Keratinocyte (primary cell): ENCODE measurements around the gene BRIP1. TPM values are rescaled to one million over a fixed set of nuclear protein-coding genes. Genes with fewer than 3 reads are reported as not detected.

Experiments used
- DNase-seq: peaks from one replicate; pipeline ENCODE4 v3.0.0-alpha.2; 2011; ENCODE audit warnings: low read depth, missing footprints, low spot score
- FAIRE-seq: peaks from 2 replicates; lab custom pipeline; 2011; peaks lifted over from hg19 to GRCh38; lab: Jason Lieb, UNC
- H2AFZ ChIP-seq: 2 replicates; pipeline ENCODE4 v1.6.0; 2012; ENCODE audit warnings: low read length, control low read depth, inconsistent platforms; ENCODE audit not compliant: control insufficient read depth
- H3K27ac ChIP-seq: 2 replicates; pipeline ENCODE4 v1.5.1; 2011; ENCODE audit warnings: low read length; ENCODE audit not compliant: control insufficient read depth, insufficient read depth
- H3K27me3 ChIP-seq: 3 replicates; pipeline ENCODE4 v1.6.0; 2011; ENCODE audit warnings: low read length; ENCODE audit not compliant: control insufficient read depth, insufficient read depth; ENCODE audit errors: extremely low read depth
- H3K36me3 ChIP-seq, 2 experiments: 2 replicates in 1 of 2; 3 replicates in 1 of 2; pipeline ENCODE4 v1.5.1; 2011; ENCODE audit warnings: low read length in 2 of 2, mild to moderate bottlenecking in 1 of 2; ENCODE audit not compliant: control insufficient read depth in 2 of 2, insufficient read depth in 2 of 2; ENCODE audit errors: extremely low read depth in 1 of 2
- H3K4me1 ChIP-seq: 3 replicates; pipeline ENCODE4 v1.5.1; 2011; ENCODE audit warnings: low read length; ENCODE audit not compliant: control insufficient read depth, insufficient read depth; ENCODE audit errors: extremely low read depth
- H3K4me2 ChIP-seq: 3 replicates; pipeline ENCODE4 v1.6.0; 2011; ENCODE audit warnings: low read depth, low read length; ENCODE audit not compliant: control insufficient read depth, insufficient read depth; ENCODE audit errors: extremely low read depth
- H3K4me3 ChIP-seq, 3 experiments: fragments of 200-600 bp in 1 of 3; sonication (generic) in 1 of 3; 2 replicates in 2 of 3; 3 replicates in 1 of 3; pipeline ENCODE4 v1.5.1; 2011 to 2016; ENCODE audit warnings: low read length in 3 of 3, mild to moderate bottlenecking in 3 of 3, control low read depth in 2 of 3, inconsistent platforms in 1 of 3, low read depth in 1 of 3, mixed read lengths in 1 of 3, mixed run types in 1 of 3, moderate library complexity in 1 of 3; ENCODE audit not compliant: control insufficient read depth in 2 of 3, insufficient read depth in 2 of 3; ENCODE audit errors: extremely low read depth in 1 of 3
- H3K79me2 ChIP-seq: 2 replicates; pipeline ENCODE4 v1.6.0; 2012; ENCODE audit warnings: low read length; ENCODE audit not compliant: control insufficient read depth, insufficient read depth
- H3K9ac ChIP-seq: 3 replicates; pipeline ENCODE4 v1.6.0; 2011; ENCODE audit warnings: low read length; ENCODE audit not compliant: control insufficient read depth, insufficient read depth; ENCODE audit errors: extremely low read depth
- H3K9me1 ChIP-seq: 3 replicates; pipeline ENCODE4 v1.6.0; 2011; ENCODE audit warnings: low read length; ENCODE audit not compliant: control insufficient read depth, insufficient read depth; ENCODE audit errors: extremely low read depth
- H3K9me3 ChIP-seq: 2 replicates; pipeline ENCODE4 v1.5.1; 2012; ENCODE audit warnings: low read depth, low read length; ENCODE audit not compliant: control insufficient read depth
- H4K20me1 ChIP-seq: 3 replicates; pipeline ENCODE4 v1.6.0; 2011; ENCODE audit warnings: low read length; ENCODE audit not compliant: control insufficient read depth, insufficient read depth; ENCODE audit errors: extremely low read depth
- EZH2 ChIP-seq: IDR thresholded peaks from one replicate; pipeline ENCODE4 v1.6.1; 2012; ENCODE audit warnings: inconsistent platforms, mild to moderate bottlenecking, low read length, moderate library complexity
- dilution Hi-C: fragments of 300-500 bp; cut with MboI; formaldehyde crosslinking; loops from one replicate; pipeline ENCODE4 v1.7.0; 2020; ENCODE audit warnings: low sequenced_read_pairs; ENCODE audit not compliant: extremely low pct_ligation_motif_present
- polyA plus RNA-seq, 5 experiments: library from polyadenylated mRNA; depleted of rRNA in 3 of 5; stranded (reverse) in 3 of 5; stranded (forward) in 1 of 5; unstranded in 1 of 5; fragments of >200 nt; gene quantifications; 1 replicate in 1 of 5; 2 replicates in 3 of 5; 3 replicates in 1 of 5; pipeline versions ENCODE4 v1.2.1 to v1.2.3, GENCODE V29; 2011 to 2012; ENCODE audit warnings: missing spikeins in 2 of 5, low read depth in 1 of 5, low replicate concordance in 1 of 5
- TF ChIP-seq, protein P1 (sequence below), 3 experiments: IDR thresholded peaks in 1 of 3; conservative IDR thresholded peaks in 1 of 3; optimal IDR thresholded peaks in 1 of 3; 2 replicates in 2 of 3; 3 replicates in 1 of 3; pipeline versions ENCODE3 to v1.5.1; 2011; ENCODE audit warnings: low read length in 3 of 3, mild to moderate bottlenecking in 3 of 3, moderate library complexity in 2 of 3, control low read depth in 1 of 3, inconsistent platforms in 1 of 3; ENCODE audit not compliant: insufficient read depth in 2 of 3; ENCODE audit errors: extremely low read depth in 1 of 3

The BRIP1 gene
- polyA plus RNA-seq, 1 donor (not counting 4 experiments of a cell fraction or from before 2014, with no cell fraction given): 4.0 TPM

GRCh38 chr17:61658183-61658582 is 205.1 kb downstream of the BRIP1 start:
- TF ChIP-seq EZH2: no peak
- TF ChIP-seq, protein P1, sequence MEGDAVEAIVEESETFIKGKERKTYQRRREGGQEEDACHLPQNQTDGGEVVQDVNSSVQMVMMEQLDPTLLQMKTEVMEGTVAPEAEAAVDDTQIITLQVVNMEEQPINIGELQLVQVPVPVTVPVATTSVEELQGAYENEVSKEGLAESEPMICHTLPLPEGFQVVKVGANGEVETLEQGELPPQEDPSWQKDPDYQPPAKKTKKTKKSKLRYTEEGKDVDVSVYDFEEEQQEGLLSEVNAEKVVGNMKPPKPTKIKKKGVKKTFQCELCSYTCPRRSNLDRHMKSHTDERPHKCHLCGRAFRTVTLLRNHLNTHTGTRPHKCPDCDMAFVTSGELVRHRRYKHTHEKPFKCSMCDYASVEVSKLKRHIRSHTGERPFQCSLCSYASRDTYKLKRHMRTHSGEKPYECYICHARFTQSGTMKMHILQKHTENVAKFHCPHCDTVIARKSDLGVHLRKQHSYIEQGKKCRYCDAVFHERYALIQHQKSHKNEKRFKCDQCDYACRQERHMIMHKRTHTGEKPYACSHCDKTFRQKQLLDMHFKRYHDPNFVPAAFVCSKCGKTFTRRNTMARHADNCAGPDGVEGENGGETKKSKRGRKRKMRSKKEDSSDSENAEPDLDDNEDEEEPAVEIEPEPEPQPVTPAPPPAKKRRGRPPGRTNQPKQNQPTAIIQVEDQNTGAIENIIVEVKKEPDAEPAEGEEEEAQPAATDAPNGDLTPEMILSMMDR (optimal IDR thresholded peaks at IDR 0.05 in 1 of 3, IDR thresholded peaks at IDR 0.05 in 1 of 3, conservative IDR thresholded peaks at IDR 0.05 in 1 of 3; ENCODE audit: extremely low read depth in 1 of 3, insufficient read depth in 2 of 3, low read length in 3 of 3): no peak
- Histone ChIP-seq H3K79me2 (no peaks in the 10 kb centered on the region), H3K4me1 (no peaks in the 10 kb centered on the region), H3K9me1 (no peaks in the 10 kb centered on the region), H3K36me3 (no peaks in the 10 kb centered on the region), H2AFZ (no peak overlapping the region), H3K27me3 (peaks cover 2% of the 10 kb centered on the region), H3K27ac (no peak overlapping the region), H3K9ac (no peak overlapping the region), H3K9me3 (no peaks in the 10 kb centered on the region), H3K4me2 (no peak overlapping the region), H4K20me1 (no peaks in the 10 kb centered on the region), H3K4me3 (no peak overlapping the region)
- no peak for FAIRE-seq
- dilution Hi-C loops: no loop called here
- no peak for DNase-seq

DNA sequence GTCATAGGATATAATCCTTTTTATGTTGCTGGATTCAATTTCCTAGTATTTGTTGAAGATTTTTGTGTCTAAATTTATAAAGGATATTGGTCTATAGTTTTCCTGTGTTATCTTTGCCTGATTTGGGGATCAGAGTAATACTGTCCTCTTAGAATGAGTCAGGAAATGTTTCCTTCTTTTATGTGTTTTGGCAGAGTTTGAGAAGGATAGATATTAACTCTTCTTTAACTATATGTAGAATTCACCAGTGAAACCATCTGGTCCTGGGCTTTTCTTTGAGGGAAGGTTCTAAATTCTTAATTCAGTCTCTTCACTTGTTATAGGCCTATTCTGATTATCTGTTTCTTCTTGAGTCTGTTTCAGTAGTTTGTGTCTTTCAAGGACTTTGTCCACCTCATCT is 206.0 kb downstream of the BRIP1 start:
- no peaks in the 10 kb centered on the region for H3K9me1 ChIP-seq
- no peaks in the 10 kb centered on the region for H3K36me3 ChIP-seq
- H3K27ac ChIP-seq: no peak overlapping the region
- no peaks in the 10 kb centered on the region for H4K20me1 ChIP-seq
- DNase-seq (no peak), FAIRE-seq (no peak)
- no peaks in the 10 kb centered on the region for H3K9me3 ChIP-seq
- no peak for TF ChIP-seq EZH2
- TF ChIP-seq, protein P1 (optimal IDR thresholded peaks at IDR 0.05 in 1 of 3, IDR thresholded peaks at IDR 0.05 in 1 of 3, conservative IDR thresholded peaks at IDR 0.05 in 1 of 3; ENCODE audit: extremely low read depth in 1 of 3, insufficient read depth in 2 of 3, low read length in 3 of 3): no peak
- no peak overlapping the region for H3K4me3 ChIP-seq
- H2AFZ ChIP-seq: no peak overlapping the region
- H3K9ac ChIP-seq: no peak overlapping the region
- no peaks in the 10 kb centered on the region for H3K4me1 ChIP-seq
- dilution Hi-C loops: no loop called here
- H3K4me2 ChIP-seq: no peak overlapping the region
- H3K79me2 ChIP-seq: no peaks in the 10 kb centered on the region
- peaks cover under 1% of the 10 kb centered on the region for H3K27me3 ChIP-seq
